ENCODE measurements around the gene RHEB. TPM values are rescaled to one million over a fixed set of nuclear protein-coding genes. Genes with fewer than 3 reads are reported as not detected.

RHEB gene
- total and polyA plus RNA-seq, 2 of the 13 experiments (the other 11 are each of a cell fraction or from before 2014, with no cell fraction given), result 55.0 to 77.6 TPM

DNA sequence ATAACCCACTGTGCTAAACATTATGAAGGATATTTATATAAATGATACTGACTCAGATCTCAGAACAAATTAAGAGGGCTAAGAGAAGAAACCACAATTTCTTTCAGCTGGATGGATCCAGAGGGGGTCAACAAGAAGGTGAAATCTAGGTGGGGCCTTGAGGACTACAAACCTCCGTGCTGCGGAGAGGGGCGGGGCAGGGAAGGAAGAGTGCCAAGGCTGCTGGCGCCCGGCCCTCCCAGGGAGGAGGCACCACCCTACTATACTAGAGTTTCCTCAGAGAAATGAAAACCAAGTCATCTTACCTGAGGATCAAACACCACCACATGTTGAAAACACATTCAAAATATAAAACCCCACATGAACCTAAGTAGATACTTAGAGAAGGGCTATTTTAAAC, 50.4 kb downstream of the RHEB start:
- H4K20me1 ChIP-seq (ENCODE audit: insufficient read depth, low read length), result peaks cover 3% of the 10 kb centered on the region; the same call in 1 of the 2 replicates
- H3K79me2 ChIP-seq (ENCODE audit: insufficient read depth, low read length), result no peaks in the 10 kb centered on the region
- ChIA-PET POLR2A (no interaction called here), CTCF (ENCODE audit: low intra/inter-chr PET ratio, low total read pairs) (no interaction called here)
- H3K36me3 ChIP-seq (replicated peaks in 1 of 2; ENCODE audit: control insufficient read depth in 1 of 2, insufficient read depth in 2 of 2, low read length in 2 of 2), result peaks cover 18 to 67% of the 10 kb centered on the region in 2 experiments
- FAIRE-seq, result no peak
- H3K27ac ChIP-seq (ENCODE audit: extremely low read length, insufficient read depth, low read length), result no peak overlapping the region
- no peaks in the 10 kb centered on the region for H3K4me1 ChIP-seq (ENCODE audit: insufficient read depth, low read length)
- no TSS peak for BruUV-seq (replicated peaks)
- in situ Hi-C loops (cut with HindIII; ENCODE audit: extremely low pct_ligation_motif_present, low pct_unique_long_range_greater_than_20kb) (no loop called here), intact Hi-C loops (cut with micrococcal nuclease; ENCODE audit: unreplicated experiment) (no loop called here)
- H3K4me3 ChIP-seq (replicated peaks in 1 of 3; ENCODE audit: insufficient read depth in 1 of 3, low read depth in 2 of 3, low read length in 3 of 3), result no peak overlapping the region
- TF ChIP-seq ZNF720 (CRISPR knock-in tag; IDR thresholded peaks at IDR 0.05), result no peak
- TF ChIP-seq NFE2L2 (IDR thresholded peaks at IDR 0.05; ENCODE audit: low read length), result no peak
- no peak for TF ChIP-seq ZNF672 (CRISPR knock-in tag; IDR thresholded peaks at IDR 0.05)
- no peak for TF ChIP-seq ZNF264 (CRISPR knock-in tag; IDR thresholded peaks at IDR 0.05)
- TF ChIP-seq, protein P1, sequence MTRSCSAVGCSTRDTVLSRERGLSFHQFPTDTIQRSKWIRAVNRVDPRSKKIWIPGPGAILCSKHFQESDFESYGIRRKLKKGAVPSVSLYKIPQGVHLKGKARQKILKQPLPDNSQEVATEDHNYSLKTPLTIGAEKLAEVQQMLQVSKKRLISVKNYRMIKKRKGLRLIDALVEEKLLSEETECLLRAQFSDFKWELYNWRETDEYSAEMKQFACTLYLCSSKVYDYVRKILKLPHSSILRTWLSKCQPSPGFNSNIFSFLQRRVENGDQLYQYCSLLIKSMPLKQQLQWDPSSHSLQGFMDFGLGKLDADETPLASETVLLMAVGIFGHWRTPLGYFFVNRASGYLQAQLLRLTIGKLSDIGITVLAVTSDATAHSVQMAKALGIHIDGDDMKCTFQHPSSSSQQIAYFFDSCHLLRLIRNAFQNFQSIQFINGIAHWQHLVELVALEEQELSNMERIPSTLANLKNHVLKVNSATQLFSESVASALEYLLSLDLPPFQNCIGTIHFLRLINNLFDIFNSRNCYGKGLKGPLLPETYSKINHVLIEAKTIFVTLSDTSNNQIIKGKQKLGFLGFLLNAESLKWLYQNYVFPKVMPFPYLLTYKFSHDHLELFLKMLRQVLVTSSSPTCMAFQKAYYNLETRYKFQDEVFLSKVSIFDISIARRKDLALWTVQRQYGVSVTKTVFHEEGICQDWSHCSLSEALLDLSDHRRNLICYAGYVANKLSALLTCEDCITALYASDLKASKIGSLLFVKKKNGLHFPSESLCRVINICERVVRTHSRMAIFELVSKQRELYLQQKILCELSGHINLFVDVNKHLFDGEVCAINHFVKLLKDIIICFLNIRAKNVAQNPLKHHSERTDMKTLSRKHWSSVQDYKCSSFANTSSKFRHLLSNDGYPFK (CRISPR knock-in tag; IDR thresholded peaks at IDR 0.05; ENCODE audit: borderline replicate concordance), result no peak
- TF ChIP-seq THAP11 (CRISPR knock-in tag; IDR thresholded peaks at IDR 0.05), result no peak
- H2AFZ ChIP-seq (ENCODE audit: low read length), result no peak overlapping the region
- H3K4me2 ChIP-seq (ENCODE audit: low read depth, low read length), result no peak overlapping the region
- WGBS (ENCODE audit: low lambda C conversion rate), result 94% methylated on average over 5 of the region's 5 CpGs
- ATAC-seq, result no peak
- H3K9ac ChIP-seq (ENCODE audit: insufficient read depth, low read depth, low read length), result no peak overlapping the region
- H3K9me3 ChIP-seq (ENCODE audit: low read length), result no peaks in the 10 kb centered on the region
- H3K27me3 ChIP-seq (ENCODE audit: control insufficient read depth in 1 of 2, insufficient read depth in 2 of 2, low read length in 2 of 2), result no peaks in the 10 kb centered on the region
- no peak for DNase-seq (ENCODE audit: low spot score)

Measured in HepG2 (cell line).